SJSA1 (cell line): ENCODE data around the gene IKBKG. TPM values are rescaled to one million over a fixed set of nuclear protein-coding genes. Genes with fewer than 3 reads are reported as not detected.

Experiments
- DNase-seq, 2 experiments: peaks; one replicate each; pipeline ENCODE4 v3.0.0-alpha.2; 2015 to 2020; ENCODE audit warnings: low spot score in 2 of 2, low read depth in 1 of 2
- H3K27ac ChIP-seq: fragments of 250-450 bp; sonication (Bioruptor Pico); 2 replicates; pipeline ENCODE4 v1.5.1; 2020; ENCODE audit warnings: mild to moderate bottlenecking, moderate library complexity
- H3K27me3 ChIP-seq: fragments of 250-450 bp; sonication (Bioruptor Pico); replicated peaks from 2 replicates; pipeline ENCODE4 v1.5.1; 2020; ENCODE audit warnings: mild to moderate bottlenecking, moderate library complexity
- H3K36me3 ChIP-seq: fragments of 250-450 bp; sonication (Bioruptor Pico); 2 replicates; pipeline ENCODE4 v1.5.1; 2020; ENCODE audit warnings: mild to moderate bottlenecking
- H3K4me1 ChIP-seq: fragments of 250-450 bp; sonication (Bioruptor Pico); replicated peaks from 2 replicates; pipeline ENCODE4 v1.6.1; 2021; ENCODE audit warnings: mild to moderate bottlenecking
- H3K4me3 ChIP-seq: fragments of 250-450 bp; sonication (Bioruptor Pico); 2 replicates; pipeline ENCODE4 v1.5.1; 2020; ENCODE audit warnings: mild to moderate bottlenecking
- H3K9me3 ChIP-seq: fragments of 250-450 bp; sonication (Bioruptor Pico); replicated peaks from 2 replicates; pipeline ENCODE4 v1.5.1; 2020; ENCODE audit warnings: mild to moderate bottlenecking
- total RNA-seq: library from RNA; depleted of rRNA; stranded (reverse); fragments of >200 nt; shearing (Covaris generic); gene quantifications from 2 replicates; pipeline ENCODE4 v1.2.3, GENCODE V29; 2014

IKBKG gene
- total RNA-seq, 1 experiment from 2014 or later = 20.6 TPM

DNA sequence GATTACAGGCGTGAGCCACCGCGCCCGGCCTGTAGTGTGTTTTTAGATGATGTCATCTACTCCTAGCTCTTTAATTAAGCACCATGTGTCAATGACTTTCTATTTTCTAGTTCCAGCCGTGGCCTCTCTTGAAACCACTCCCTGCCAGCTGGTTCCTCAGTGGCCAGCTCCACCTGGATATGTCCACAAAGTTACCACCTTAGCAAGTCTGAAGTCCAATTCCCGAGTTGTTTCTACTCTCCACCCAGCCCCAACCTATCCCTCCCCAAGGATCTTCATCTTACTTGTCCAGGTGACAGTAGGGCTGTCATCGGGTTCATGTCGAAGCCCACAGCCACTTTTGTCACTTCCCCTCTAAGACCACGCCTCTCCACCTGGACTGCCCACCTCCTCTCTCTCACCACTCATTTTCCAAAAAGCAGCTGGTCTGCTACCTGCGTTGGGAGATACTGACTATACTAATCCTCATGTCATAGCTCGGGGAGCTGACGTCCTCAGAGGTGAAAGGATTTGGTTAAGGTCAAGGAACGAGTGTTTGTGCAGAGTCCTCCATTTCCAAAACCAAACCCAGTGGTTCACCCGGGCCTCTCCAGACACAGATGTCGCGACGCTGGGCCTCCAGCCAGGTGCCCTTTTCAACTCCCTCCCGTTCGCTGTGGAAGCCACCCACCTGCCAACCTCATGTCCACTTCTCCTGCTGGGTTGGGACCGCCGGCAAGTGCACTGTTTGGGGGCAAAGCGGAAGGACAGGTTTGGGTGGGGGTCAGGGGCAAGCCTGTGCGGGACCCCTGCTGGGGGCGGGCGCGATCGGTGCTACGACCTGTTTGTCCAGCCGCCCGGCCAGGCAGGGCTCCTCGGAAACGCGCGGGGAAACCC is 32.1 kb upstream of the IKBKG start:
- Histone ChIP-seq H3K27me3 (no peaks in the 10 kb centered on the region), H3K4me1 (peaks cover 21% of the 10 kb centered on the region)
- DNase-seq = no peak

DNA sequence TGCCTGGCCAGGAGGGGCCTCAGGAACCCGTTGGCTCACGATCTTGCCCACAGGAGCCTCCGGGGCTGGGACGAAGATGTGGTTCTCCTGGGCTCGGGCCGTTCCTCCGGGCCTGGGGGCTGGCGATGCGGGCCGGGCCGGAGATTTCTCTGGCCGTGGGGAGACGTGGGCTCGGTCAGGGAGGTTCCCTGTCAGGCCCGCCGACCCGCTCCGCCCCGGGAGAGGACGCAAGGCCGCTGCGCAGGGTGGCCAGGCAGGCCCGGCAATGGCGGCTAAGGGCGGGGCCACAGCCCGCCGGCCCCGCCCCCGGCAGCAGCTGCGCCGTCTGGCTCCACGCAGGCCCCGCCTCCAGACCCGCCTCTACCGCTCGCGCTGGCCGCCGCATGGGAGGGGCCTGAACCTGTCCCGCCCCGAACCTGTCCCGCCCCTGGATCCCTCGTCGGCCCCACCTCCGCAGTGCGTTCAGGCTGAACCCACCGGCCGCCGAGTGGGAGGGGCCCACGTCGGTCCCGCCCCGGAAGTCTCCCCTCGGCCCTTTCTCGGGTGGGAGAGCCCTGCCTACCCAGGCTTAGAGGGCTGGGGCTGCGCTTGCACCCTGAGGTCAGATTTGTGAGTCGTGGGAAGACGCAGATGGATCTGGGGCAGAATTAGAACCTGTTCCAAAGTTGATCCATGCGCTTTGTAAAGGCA is 31.3 kb upstream of the IKBKG start, which contains the start of gene FAM3A:
TSS of gene FAM3A (minus strand) at position 267 of the 690 bp plus-strand sequence. CDS start 460 bp downstream, outside the sequence.
- Histone ChIP-seq H3K4me1 (peaks cover 21% of the 10 kb centered on the region), H3K27ac (peak within 1 kb of the TSS; percentile 81), H3K4me3 (peak within 1 kb of the TSS; percentile 89), H3K27me3 (no peaks in the 10 kb centered on the region), H3K36me3 (no peaks in the 10 kb centered on the region; the same call in 1 of the 2 replicates), H3K9me3 (no peaks in the 10 kb centered on the region)
- peak; percentile 89 to 94 for DNase-seq

More for the DNA sequence above, 32.1 kb upstream of the IKBKG start:
- peak overlapping the region; percentile 89 for H3K4me3 ChIP-seq
- no peaks in the 10 kb centered on the region for H3K9me3 ChIP-seq
- H3K36me3 ChIP-seq = no peaks in the 10 kb centered on the region; the same call in 1 of the 2 replicates
- peak overlapping the region; percentile 74 for H3K27ac ChIP-seq

DNA sequence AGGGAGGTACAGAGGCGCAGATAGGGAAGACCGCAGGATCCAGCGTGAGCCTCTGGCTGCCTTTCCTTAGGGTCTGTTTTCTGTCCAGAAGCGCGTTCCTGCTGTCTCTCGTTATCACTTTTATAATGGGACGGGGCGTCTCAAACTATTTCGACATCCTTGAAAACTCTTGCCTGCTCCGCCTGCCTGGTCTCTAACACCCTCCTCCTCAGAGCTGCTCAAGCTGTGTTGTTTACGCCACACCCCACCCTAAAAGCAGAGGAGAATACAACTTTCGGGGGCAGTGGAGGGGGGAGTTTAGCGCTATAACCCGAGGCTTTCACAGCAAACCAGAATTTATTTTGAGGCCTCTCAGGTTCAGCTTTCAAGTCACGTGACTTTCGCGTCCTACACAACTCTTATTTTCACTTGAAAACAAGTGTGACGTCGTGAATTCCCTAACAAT is 30.7 kb upstream of the IKBKG start:
- peak overlapping the region; percentile 89 for H3K4me3 ChIP-seq
- H3K9me3 ChIP-seq = no peaks in the 10 kb centered on the region
- peaks cover 21% of the 10 kb centered on the region for H3K4me1 ChIP-seq
- peak overlapping the region; percentile 81 for H3K27ac ChIP-seq
- peak in 1 of 2 experiments; percentile 74 for DNase-seq
- no peaks in the 10 kb centered on the region; the same call in 1 of the 2 replicates for H3K36me3 ChIP-seq
- no peaks in the 10 kb centered on the region for H3K27me3 ChIP-seq

DNA sequence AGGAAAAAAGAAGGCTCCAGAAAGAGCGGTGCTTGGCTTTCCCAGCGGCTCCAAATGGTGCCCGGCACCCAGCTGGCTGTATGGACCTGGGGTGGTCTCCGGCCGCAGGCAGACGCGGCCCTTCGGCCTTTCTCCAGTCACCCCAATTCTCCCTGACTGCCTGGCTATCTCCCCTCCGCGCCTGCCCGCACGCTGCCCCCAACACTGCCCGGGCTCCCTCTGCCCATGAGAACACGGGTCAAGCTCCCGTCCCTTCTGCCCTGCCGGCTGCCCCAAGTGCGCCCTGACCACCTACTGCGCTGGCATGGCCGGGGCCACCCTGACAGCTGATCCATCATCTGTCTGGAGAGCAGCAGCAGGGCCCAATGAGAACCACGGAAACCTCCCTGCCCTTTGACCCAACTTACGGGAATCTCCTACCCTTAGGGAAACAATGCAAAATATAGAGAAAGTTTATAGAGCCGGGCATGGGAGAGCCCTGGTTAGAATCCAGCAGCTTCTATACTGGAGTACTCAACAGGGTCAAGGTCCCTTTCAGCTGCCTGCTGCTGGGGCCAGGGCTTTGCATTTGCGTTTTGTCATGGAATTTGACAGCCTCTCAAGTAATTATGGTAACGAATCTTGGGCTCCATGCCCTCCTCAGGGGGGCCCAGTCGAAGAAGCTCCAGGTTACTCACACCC is 30.2 kb upstream of the IKBKG start:
- H3K36me3 ChIP-seq = no peaks in the 10 kb centered on the region; the same call in 1 of the 2 replicates
- peaks cover 21% of the 10 kb centered on the region for H3K4me1 ChIP-seq
- peak; percentile 69 to 75 for DNase-seq
- H3K27ac ChIP-seq = peak overlapping the region; percentile 81
- H3K9me3 ChIP-seq = no peaks in the 10 kb centered on the region
- H3K27me3 ChIP-seq = no peaks in the 10 kb centered on the region
- peak overlapping the region; percentile 89 for H3K4me3 ChIP-seq

DNA sequence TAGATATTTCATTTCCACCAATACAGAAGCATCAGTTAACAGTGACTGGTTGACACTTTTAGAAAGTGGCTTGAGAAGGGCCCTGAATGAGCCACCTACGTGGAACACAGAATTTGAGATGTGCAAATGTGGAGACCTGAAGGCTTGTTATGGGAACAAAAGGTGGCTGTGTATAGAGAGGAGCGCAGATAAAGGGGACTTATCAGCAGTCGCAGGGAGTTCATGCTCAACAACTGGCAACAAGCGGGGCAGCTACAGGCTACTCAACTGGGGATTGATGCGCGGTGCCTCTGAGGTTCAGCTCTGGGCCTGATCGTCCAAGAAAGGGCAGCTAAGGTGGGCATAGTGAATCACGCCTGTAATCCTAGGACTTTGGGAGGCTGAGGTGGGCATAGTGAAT is 28.0 kb upstream of the IKBKG start:
- Histone ChIP-seq H3K27me3 (no peaks in the 10 kb centered on the region), H3K27ac (no peak overlapping the region), H3K9me3 (no peaks in the 10 kb centered on the region), H3K36me3 (no peaks in the 10 kb centered on the region; the same call in 1 of the 2 replicates), H3K4me3 (no peak overlapping the region), H3K4me1 (peaks cover 21% of the 10 kb centered on the region)
- DNase-seq = no peak

DNA sequence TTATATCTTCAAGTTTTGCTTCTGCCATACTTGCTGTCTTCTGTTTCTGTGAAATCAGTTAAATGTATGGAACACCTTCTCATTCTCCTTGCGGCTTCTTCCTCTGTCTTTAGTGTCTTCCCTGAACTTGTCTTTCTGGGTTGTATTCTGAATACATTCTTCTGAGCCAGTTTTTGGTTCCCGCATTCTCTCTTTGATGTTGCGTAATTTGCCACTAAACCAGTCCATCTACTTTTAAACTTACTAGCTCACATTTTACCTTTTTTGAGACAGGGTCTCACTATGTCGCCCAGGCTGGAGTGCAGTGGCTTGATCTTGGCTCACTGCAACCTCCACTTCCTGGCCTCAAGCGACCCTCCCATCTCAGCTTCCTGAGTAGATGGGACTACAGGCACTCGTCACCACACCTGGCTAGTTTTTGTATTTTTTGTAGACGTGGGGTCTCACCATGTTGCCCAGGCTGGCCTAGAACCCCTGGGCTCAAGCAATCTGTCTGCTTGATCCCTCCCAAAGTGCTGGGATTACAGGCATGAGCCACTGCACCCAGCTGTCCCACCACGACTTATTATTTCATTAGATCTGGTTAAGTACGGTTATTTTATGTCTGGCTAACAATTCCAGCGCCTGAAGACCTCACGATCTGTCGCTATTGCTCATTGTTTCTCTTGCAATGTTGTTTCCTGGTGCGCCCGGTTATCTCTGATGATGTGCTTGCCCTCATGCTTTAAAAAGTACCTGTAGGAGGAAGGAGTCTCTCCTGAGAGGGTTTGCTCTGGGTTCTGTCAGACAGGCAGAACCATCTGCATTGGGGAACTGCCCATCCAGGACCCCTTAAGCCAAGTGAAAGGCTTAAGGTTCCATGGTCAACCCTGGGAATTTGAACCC is 21.6 kb upstream of the IKBKG start:
- Histone ChIP-seq H3K27me3 (no peaks in the 10 kb centered on the region), H3K27ac (no peak overlapping the region), H3K36me3 (peaks cover 2% of the 10 kb centered on the region; the same call in 1 of the 2 replicates), H3K9me3 (no peaks in the 10 kb centered on the region), H3K4me3 (no peak overlapping the region), H3K4me1 (peaks cover 9% of the 10 kb centered on the region)
- DNase-seq = no peak

DNA sequence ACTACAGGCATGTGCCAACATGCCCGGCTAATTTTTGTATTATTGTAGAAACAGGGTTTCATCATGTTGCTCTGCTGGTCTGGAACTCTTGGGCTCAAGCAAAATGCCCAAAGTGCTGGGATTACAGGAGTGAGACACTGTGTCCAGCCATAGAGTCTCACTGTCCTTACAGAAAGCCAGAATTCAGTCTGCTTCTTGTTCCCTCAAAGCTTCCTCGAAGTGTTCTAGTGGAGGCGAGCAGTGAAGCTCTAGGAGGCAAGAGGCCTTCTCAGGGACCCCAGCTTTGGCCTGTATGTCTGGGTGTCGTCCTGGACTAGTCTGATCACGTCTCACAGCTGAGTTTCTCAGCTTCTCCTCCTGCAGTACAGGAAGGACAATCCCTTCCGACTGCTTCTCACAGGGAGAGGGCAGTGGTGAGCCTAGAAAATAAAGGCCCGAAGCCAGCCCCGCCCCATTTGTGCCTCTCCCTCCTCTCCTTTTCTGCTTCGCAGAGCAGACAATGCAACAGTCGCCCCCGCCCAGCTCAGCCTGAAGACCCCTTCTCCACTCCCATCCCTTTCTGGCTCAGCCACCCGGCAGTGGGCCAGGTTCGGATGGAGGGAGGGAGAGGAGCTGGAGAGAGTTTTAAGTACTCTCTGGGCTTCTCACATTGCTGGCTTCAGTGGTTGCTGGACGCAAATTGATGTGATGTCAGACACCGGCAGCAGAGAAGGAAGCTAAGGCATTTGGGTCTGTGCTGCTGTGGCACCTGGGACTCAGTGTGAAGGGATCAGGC is 20.3 kb upstream of the IKBKG start:
- Histone ChIP-seq H3K27ac (no peak overlapping the region), H3K36me3 (peaks cover 6% of the 10 kb centered on the region), H3K4me1 (peaks cover 17% of the 10 kb centered on the region), H3K4me3 (no peak overlapping the region), H3K9me3 (no peaks in the 10 kb centered on the region), H3K27me3 (no peaks in the 10 kb centered on the region)
- peak; percentile 59 to 73 for DNase-seq

DNA sequence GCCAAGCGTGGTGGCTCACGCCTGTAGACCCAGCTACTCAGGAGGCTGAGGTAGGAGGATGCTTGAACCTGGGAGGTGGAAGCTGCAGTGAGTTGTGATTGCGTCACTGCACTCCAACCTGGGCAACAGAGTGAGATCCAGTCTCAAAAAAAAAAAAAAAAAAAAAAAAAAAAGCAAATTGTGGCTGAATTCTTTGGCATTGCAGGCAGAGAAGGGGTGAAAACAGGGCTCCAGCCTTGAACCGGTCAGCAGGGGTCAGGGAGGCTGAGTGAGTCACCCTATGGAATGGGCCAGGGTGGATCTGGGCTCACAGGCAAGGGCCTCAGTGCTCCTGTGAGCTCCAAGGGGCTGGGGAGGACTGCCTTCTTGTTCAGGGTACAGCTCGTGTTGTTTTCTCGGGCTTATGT is 18.2 kb upstream of the IKBKG start:
- Histone ChIP-seq H3K4me1 (peaks cover 19% of the 10 kb centered on the region), H3K9me3 (no peaks in the 10 kb centered on the region), H3K36me3 (peaks cover 28% of the 10 kb centered on the region), H3K27ac (no peak overlapping the region), H3K4me3 (no peak overlapping the region), H3K27me3 (no peaks in the 10 kb centered on the region)
- no peak for DNase-seq

DNA sequence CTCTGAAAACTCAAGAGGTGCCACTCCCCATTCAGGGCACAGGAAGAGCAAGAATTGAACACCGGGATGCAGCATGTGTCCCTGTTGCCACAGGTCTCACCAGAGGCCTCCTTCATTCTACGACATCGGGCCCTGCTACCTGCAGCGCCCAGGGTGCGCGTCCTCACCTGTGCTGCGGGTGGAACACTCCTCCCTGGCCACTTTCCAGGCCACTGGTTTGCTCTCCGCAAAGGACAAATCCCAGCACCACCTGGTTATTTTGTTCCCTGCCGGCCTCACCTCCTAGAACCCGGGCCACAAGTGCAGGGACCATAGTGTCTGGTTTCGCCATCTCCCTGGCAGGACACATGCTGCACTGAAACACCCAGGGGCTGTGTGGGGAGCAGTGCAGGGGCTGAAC is 17.1 kb upstream of the IKBKG start:
- H3K36me3 ChIP-seq = peaks cover 38% of the 10 kb centered on the region
- no peaks in the 10 kb centered on the region for H3K27me3 ChIP-seq
- no peak overlapping the region for H3K4me3 ChIP-seq
- DNase-seq = no peak
- H3K9me3 ChIP-seq = no peaks in the 10 kb centered on the region
- H3K4me1 ChIP-seq = peaks cover 24% of the 10 kb centered on the region
- H3K27ac ChIP-seq = no peak overlapping the region

DNA sequence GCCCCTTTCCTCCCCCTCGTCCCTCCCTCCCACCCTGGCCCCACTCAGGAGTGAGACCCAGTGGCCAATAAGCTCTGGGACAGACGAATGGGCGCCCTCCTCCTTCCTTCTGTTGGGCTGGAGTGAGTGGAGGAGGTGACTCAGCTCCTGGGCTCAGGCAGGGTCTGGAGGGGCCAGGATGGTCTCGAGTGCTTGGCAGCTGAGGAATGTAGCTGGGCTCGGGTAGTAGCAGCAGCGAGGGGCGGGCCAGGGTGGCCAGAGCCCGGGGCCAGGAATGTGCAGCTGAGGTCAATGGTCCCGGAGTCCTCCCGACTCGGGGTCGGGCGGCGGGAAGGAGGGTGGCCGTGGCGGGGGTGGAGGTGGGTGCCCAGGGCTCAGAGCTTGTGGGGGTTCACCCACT is 15.8 kb upstream of the IKBKG start:
- H3K36me3 ChIP-seq = peaks cover 42% of the 10 kb centered on the region
- no peaks in the 10 kb centered on the region for H3K27me3 ChIP-seq
- H3K27ac ChIP-seq = no peak overlapping the region; the same call in 1 of the 2 replicates
- no peaks in the 10 kb centered on the region for H3K9me3 ChIP-seq
- peak; percentile 35 to 77 for DNase-seq
- H3K4me1 ChIP-seq = peaks cover 24% of the 10 kb centered on the region
- H3K4me3 ChIP-seq = no peak overlapping the region

DNA sequence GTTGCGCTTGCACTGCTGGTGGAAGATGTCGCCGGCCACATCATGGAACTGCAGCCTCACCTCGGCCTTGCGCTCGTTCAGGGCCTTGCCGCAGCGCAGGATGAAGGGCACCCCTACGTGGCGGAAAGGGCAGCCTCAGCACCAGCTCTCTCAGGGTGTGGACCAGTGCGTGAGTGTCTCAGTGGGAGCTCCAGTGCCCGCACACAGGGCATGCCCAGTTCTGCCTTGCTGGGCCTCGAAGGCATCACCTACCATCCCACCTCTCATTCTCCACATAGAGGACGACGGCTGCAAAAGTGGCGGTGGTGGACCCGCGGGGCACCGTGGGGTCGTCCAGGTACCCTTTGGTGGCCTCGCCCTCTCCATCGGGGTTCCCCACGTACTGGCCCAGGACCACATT is 14.7 kb upstream of the IKBKG start:
- no peak overlapping the region for H3K4me3 ChIP-seq
- no peak overlapping the region for H3K27ac ChIP-seq
- peaks cover 42% of the 10 kb centered on the region for H3K36me3 ChIP-seq
- no peak for DNase-seq
- no peaks in the 10 kb centered on the region for H3K9me3 ChIP-seq
- H3K4me1 ChIP-seq = peaks cover 16% of the 10 kb centered on the region
- no peaks in the 10 kb centered on the region for H3K27me3 ChIP-seq
